Colonic mucosa (tissue), 4 donors: ENCODE results near the gene SNX30. TPM values are rescaled to one million over a fixed set of nuclear protein-coding genes. Genes with fewer than 3 reads are reported as not detected.

ENCODE experiments used
- DNase-seq: peaks from one replicate; pipeline ENCODE4 v3.0.0-alpha.2; 2020
- H3K27ac ChIP-seq: fragments of 200-600 bp; one replicate; pipeline ENCODE4 v1.8.0; 2021
- H3K27me3 ChIP-seq: fragments of 200-600 bp; one replicate; pipeline ENCODE4 v1.8.0; 2021
- H3K36me3 ChIP-seq: fragments of 200-600 bp; one replicate; pipeline ENCODE4 v1.8.0; 2021
- H3K4me1 ChIP-seq: fragments of 200-600 bp; one replicate; pipeline ENCODE4 v1.8.0; 2021; ENCODE audit warnings: mild to moderate bottlenecking
- H3K4me3 ChIP-seq: fragments of 200-600 bp; one replicate; pipeline ENCODE4 v1.8.0; 2021
- H3K9ac ChIP-seq, 2 donors: one replicate each; pipeline ENCODE4 v1.7.0; 2013; ENCODE audit warnings: control low read depth in 2 of 2, low read depth in 2 of 2, low read length in 2 of 2
- H3K9me3 ChIP-seq: fragments of 200-600 bp; one replicate; pipeline ENCODE4 v1.8.0; 2021
- CTCF ChIP-seq: fragments of 200-600 bp; IDR thresholded peaks from one replicate; pipeline ENCODE4 v1.8.0; 2022; ENCODE audit warnings: antibody characterized with exemption, mild to moderate bottlenecking
- intact Hi-C: fragments of 100-400 bp; cut with DNase I; formaldehyde crosslinking; loops from one replicate; pipeline ENCODE4 v1.14.1; 2022
- total RNA-seq, 2 donors: library from RNA; stranded (reverse); fragmentation: NEBNext Ultra II Directional in 1 of 2; extraction: Animal tissue kit (Norgen Biotek cat#: 25700) in 1 of 2; gene quantifications; one replicate each; pipeline ENCODE4 v1.2.1, GENCODE V29; 2021
- donor health status: healthy.
- donor health status: DM: no; HTN: no; CAD: no.
- donor health status: DM: no; HTN: no; CAD: no.

SNX30 gene
- total RNA-seq, 2 donors from 2014 or later, result 17.1 to 30.3 TPM

- TF ChIP-seq CTCF, result no peak
- H3K4me3 ChIP-seq, result no peak overlapping the region
- H3K27ac ChIP-seq, result no peak overlapping the region
- H3K9me3 ChIP-seq, result no peaks in the 10 kb centered on the region
- H3K4me1 ChIP-seq, result no peaks in the 10 kb centered on the region
- DNase-seq, result no peak
- H3K36me3 ChIP-seq, result no peaks in the 10 kb centered on the region
- H3K9ac ChIP-seq, result no peak overlapping the region
- no peaks in the 10 kb centered on the region for H3K27me3 ChIP-seq
- intact Hi-C loops, result loop anchor here (10.0 kb wide), 1 partner anchor 82 kb away; the partner anchor contains the start of gene INIP
Observed at GRCh38 chr9:112796485-112796884, 45.9 kb downstream of the SNX30 start.

GRCh38 chr9:112809351-112809848 is 58.8 kb downstream of the SNX30 start:
- intact Hi-C loops, result no loop called here
- H3K27ac ChIP-seq, result no peak overlapping the region
- no peaks in the 10 kb centered on the region for H3K36me3 ChIP-seq
- no peak overlapping the region for H3K9ac ChIP-seq
- no peak for DNase-seq
- no peaks in the 10 kb centered on the region for H3K4me1 ChIP-seq
- no peak for TF ChIP-seq CTCF
- H3K4me3 ChIP-seq, result no peak overlapping the region
- H3K9me3 ChIP-seq, result no peaks in the 10 kb centered on the region
- no peaks in the 10 kb centered on the region for H3K27me3 ChIP-seq

- intact Hi-C loops, result no loop called here
- no peaks in the 10 kb centered on the region for H3K9me3 ChIP-seq
- no peaks in the 10 kb centered on the region for H3K36me3 ChIP-seq
- no peaks in the 10 kb centered on the region for H3K4me1 ChIP-seq
- TF ChIP-seq CTCF, result no peak
- H3K27ac ChIP-seq, result no peak overlapping the region
- H3K4me3 ChIP-seq, result no peak overlapping the region
- no peak overlapping the region for H3K9ac ChIP-seq
- H3K27me3 ChIP-seq, result no peaks in the 10 kb centered on the region
- no peak for DNase-seq
Observed at GRCh38 chr9:112809906-112810305, 59.3 kb downstream of the SNX30 start.

- H3K9ac ChIP-seq, result no peak overlapping the region
- H3K36me3 ChIP-seq, result no peaks in the 10 kb centered on the region
- no peak for TF ChIP-seq CTCF
- no peak for DNase-seq
- intact Hi-C loops, result no loop called here
- H3K9me3 ChIP-seq, result no peaks in the 10 kb centered on the region
- H3K4me1 ChIP-seq, result no peaks in the 10 kb centered on the region
- no peak overlapping the region for H3K27ac ChIP-seq
- H3K4me3 ChIP-seq, result no peak overlapping the region
- no peaks in the 10 kb centered on the region for H3K27me3 ChIP-seq
Observed at GRCh38 chr9:112810696-112811490, 60.3 kb downstream of the SNX30 start.

GRCh38 chr9:112811518-112811917 is 61.0 kb downstream of the SNX30 start:
- Histone ChIP-seq H3K9me3 (no peaks in the 10 kb centered on the region), H3K36me3 (no peaks in the 10 kb centered on the region), H3K4me3 (no peak overlapping the region), H3K27ac (no peak overlapping the region), H3K27me3 (no peaks in the 10 kb centered on the region), H3K9ac (no peak overlapping the region), H3K4me1 (no peaks in the 10 kb centered on the region)
- DNase-seq, result no peak
- intact Hi-C loops, result no loop called here
- no peak for TF ChIP-seq CTCF
